NOMO-1 treated with DMSO at 0.1 percent for 48 hours (cell line): Measurements from ENCODE around the gene KCNK4.
"Not testable (repeated sequence)": the region's sequence is repeated elsewhere in the genome, so short reads cannot be mapped to it uniquely, and the experiment has no call there.

ENCODE experiments used
- DNase-seq: peaks from one replicate; lab custom pipeline; 2025; ENCODE audit not compliant: unreplicated experiment; lab: John Stamatoyannopoulos, UW

The KCNK4 gene

GRCh38 chr11:64322925-64323260 is 31.8 kb downstream of the KCNK4 start:
- DNase-seq = no peak

GRCh38 chr11:64323373-64323772 is 32.3 kb downstream of the KCNK4 start:
- no peak for DNase-seq

GRCh38 chr11:64323984-64324383 is 32.9 kb downstream of the KCNK4 start:
- not testable (repeated sequence) for DNase-seq

- DNase-seq = no peak
These were observed 33.8 kb downstream of the KCNK4 start for GRCh38 chr11:64324692-64325469.

GRCh38 chr11:64327375-64327774 is 36.3 kb downstream of the KCNK4 start:
- DNase-seq = no peak

- no peak for DNase-seq
These were observed 36.9 kb downstream of the KCNK4 start for GRCh38 chr11:64327993-64328392.

- no peak for DNase-seq
These were observed 39.8 kb downstream of the KCNK4 start for GRCh38 chr11:64330888-64331287.

GRCh38 chr11:64331569-64332371 is 40.7 kb downstream of the KCNK4 start:
- DNase-seq = peak; percentile 88

- no peak for DNase-seq
These were observed 42.5 kb downstream of the KCNK4 start for GRCh38 chr11:64333556-64333955.

- peak; percentile 97 for DNase-seq
These were observed 43.9 kb downstream of the KCNK4 start for GRCh38 chr11:64334764-64335735.

GRCh38 chr11:64337538-64338249 is 46.6 kb downstream of the KCNK4 start:
- no peak for DNase-seq

- no peak for DNase-seq
These were observed 47.6 kb downstream of the KCNK4 start for GRCh38 chr11:64338716-64339115.

- DNase-seq = no peak
These were observed 48.2 kb downstream of the KCNK4 start for GRCh38 chr11:64339286-64339685.

GRCh38 chr11:64339754-64340408 is 48.8 kb downstream of the KCNK4 start, which contains the start of gene CCDC88B:
CCDC88B (plus strand) TSS chr11:64340204; CDS start chr11:64340267, 63 bp downstream.
- peak; percentile 78 for DNase-seq

GRCh38 chr11:64340671-64341335 is 49.7 kb downstream of the KCNK4 start:
- DNase-seq = peak; percentile 57

- no peak for DNase-seq
These were observed 50.3 kb downstream of the KCNK4 start for GRCh38 chr11:64341429-64341828.

- DNase-seq = peak; percentile 85
These were observed 51.0 kb downstream of the KCNK4 start for GRCh38 chr11:64341851-64342791.
